HG02623 (cell line): ENCODE results near the gene CCDC28A.

Experiments
- ATAC-seq: cut with Tn5 transposase; IDR thresholded peaks from one replicate; pipeline ENCODE4 v1.9.1; 2021; ENCODE audit warnings: moderate library complexity; ENCODE audit not compliant: unreplicated experiment

CCDC28A gene

DNA sequence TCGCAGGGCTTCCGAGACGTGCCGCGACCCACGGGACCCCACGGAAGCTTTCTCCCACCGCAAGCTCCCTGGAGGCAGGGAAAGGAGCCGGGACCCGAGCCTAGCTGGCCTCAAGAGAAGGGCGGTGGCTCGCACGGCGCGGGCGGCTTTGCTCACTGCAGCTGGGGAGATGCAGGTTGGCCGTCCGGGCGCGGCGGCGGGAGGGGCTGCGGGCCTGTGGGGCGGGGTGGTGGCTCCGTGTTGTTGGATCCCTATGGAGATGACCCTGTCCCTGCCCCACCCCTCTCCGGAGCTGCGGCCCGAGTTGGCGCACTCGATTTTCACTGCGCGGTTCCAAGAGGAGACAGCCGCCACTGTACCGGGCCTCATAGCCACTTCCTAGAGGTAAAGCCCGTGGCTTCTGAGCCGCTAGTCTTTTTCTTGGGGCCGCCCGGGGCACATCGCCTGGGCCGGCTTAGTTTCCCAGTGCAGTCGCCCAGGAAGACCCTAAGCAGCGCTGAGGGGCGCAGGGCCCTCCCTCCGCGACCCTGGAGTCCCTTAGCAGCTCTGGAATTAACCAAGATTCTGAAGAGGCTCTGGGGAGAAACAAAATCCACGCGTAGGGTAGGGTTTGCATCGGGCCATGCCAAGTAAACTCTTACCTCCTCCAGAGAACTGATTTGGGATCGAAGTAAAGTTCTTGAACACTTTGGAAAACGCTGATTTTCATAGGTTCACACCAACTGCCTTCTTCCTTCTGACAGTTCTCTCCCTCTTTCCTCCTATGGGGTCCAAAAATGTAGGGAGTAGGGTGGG is 22.4 kb downstream of the CCDC28A start, which contains the start of gene ECT2L:
Gene ECT2L (plus strand): TSS at position 279 of the 795 bp plus-strand sequence. CDS start 17,188 bp downstream, outside the sequence.
- no peak for ATAC-seq

GRCh38 chr6:138796771-138797170 is 23.2 kb downstream of the CCDC28A start:
- ATAC-seq = no peak

DNA sequence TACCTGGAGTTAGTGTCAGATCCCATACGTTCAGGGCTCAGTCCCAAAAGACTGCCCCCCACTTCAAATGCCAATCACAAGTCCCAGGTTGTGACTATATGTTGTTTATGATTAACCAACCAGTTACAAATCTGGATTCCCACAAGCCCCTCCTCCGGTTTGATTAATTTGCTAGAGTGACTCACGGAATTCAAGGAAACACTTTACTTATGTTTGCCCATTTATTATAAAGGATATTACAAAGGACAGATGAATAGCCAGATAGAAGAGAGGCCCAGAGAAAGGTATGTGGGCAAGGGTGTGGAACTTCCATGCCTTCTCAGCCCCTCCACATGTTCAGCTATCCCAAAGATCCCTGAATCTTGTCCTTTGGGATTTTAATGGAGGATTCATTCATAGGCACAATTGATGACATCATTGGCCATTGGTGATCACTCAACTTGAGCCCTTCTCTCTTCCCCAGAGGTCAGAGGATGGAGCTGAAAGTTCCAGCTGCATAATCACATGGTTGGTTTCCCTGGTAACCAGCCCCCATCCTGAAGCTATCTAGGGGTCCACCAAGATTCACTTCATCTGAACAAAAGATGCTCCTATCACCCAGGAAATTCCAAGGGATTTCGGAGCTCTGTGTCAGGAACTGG is 24.4 kb downstream of the CCDC28A start:
- ATAC-seq = no peak

GRCh38 chr6:138800377-138801150 is 27.0 kb downstream of the CCDC28A start:
- ATAC-seq = no peak

GRCh38 chr6:138803331-138803730 is 29.8 kb downstream of the CCDC28A start:
- ATAC-seq = no peak

DNA sequence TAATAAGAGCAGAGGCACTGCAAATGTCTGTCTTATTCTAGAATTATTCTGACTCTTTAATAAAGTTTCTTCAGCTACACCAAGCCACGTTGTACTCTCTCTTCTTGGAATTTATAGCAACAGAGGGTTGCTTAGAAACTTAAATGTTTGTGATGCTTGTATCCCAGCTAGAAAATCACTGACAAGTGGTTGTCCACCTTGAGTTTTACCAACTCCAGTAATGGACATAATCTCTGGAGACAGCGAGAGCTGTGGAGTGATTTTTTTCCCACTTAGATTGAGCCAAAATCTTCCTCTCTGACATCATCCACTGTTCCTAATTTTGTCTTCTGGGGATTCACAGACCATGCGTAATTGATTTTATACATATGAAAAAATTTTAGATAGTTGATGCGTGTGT is 30.3 kb downstream of the CCDC28A start:
- no peak for ATAC-seq

DNA sequence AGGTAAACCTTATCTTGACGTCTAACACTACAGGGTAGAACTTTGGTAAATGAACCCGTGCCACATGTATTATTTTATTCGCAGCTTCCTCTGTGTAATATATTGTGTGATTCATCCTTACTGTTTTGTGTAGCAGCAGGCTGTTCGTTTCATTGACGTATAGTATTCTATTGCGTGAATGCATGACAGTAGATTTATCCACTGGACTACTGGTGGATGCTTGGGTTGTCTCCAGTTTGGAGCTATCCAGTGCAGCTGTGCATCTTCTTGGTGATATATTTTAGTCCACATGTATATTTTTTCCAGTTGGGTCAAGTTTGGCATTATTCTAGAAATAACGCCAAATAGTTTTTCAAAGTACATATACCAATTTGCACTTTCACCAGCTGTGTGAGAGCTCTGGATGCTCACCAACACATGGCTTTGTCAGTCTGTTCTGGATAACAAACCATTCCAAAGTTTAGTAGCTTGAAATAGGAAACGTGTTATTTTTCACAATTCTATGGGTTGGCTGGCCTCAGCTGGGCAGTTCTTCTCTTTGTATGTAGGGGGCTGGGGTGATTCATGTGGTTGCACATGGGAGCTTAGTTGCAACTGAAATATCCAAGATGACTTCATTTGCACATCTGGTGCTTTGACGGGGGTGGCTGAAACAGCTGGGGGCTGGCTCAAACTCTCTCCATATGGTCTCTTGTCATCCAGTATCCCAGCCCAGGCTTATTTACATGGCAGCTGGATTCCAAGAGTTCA is 31.6 kb downstream of the CCDC28A start:
- ATAC-seq = no peak

GRCh38 chr6:138806889-138807288 is 33.3 kb downstream of the CCDC28A start:
- no peak for ATAC-seq

- ATAC-seq = no peak
Observed at GRCh38 chr6:138809677-138810076, 36.1 kb downstream of the CCDC28A start.

DNA sequence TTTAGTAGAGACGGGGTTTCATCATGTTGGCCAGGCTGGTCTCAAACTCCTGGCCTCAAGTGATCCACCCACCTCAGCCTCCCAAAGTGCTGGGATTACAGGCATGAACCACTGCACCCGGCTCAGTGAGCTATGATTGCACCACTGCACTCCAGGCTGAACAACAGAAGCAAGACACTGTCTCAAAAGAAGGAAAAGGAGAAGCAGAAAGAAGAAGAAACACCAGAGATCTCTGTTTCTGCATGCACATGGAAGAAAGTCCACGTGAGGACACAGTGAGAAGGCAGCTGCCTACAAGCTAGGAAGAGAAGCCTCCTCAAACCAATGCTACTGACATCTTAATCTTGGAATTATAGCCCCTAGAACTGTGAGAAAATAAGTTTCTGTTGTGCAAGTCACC is 38.3 kb downstream of the CCDC28A start:
- ATAC-seq = no peak

- no peak for ATAC-seq
Observed at GRCh38 chr6:138814179-138814834, 40.7 kb downstream of the CCDC28A start.

GRCh38 chr6:138815221-138815620 is 41.7 kb downstream of the CCDC28A start:
- ATAC-seq = no peak

- peak; percentile 50 for ATAC-seq
Observed at GRCh38 chr6:138815797-138816528, 42.4 kb downstream of the CCDC28A start.

GRCh38 chr6:138817799-138818198 is 44.2 kb downstream of the CCDC28A start:
- ATAC-seq = no peak

- peak; percentile 71 for ATAC-seq
Observed at GRCh38 chr6:138818496-138819194, 45.1 kb downstream of the CCDC28A start.

DNA sequence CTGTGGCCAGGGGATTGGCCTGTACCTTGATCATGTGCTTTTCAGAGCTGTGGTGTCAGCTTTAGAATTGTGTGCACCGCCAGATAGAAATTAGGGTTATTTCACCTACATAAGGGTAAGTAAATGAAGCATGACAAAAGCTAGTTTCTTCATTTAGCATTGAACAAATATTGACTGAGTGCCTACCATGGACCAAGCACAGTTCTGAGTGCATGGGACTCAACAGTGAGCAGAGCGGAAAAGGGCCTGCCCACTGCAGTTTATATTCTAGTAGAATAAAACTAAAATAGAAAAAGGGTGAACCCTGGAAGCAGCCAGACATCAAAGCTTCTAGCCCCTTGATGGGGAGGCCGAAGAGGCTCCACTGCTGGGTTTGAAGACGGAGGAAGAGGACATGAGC is 48.0 kb downstream of the CCDC28A start:
- ATAC-seq = no peak

DNA sequence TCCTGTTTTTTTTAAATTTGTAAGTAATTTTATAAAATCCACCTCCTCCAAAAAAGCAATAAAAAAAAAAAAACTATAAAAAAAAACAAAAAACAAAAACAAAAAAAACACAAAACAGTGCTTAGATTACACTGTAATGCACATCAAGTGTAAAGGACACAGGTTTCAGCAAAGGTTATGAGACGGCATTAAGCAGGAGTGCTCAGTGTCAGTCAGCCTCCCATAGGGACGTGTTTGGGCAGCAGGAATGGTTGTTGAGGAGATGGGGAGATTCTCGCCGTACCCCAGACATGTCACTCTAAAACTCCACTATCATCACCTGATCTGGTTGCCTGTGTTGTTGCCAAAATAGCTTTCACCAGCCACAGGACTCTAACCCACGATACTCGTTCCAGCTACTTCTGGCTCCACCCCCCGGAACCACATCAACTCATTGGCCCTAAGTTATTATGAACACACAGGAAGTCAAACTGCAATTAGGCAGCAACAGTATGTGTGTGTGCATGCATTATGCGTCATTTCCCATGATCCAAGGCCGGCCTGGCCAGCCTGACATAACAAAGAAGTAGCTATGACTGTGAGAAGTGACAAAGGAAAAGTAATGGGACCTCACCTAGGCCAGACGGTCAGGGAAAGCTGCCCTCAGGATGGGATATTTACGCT is 51.0 kb downstream of the CCDC28A start:
- ATAC-seq = no peak

DNA sequence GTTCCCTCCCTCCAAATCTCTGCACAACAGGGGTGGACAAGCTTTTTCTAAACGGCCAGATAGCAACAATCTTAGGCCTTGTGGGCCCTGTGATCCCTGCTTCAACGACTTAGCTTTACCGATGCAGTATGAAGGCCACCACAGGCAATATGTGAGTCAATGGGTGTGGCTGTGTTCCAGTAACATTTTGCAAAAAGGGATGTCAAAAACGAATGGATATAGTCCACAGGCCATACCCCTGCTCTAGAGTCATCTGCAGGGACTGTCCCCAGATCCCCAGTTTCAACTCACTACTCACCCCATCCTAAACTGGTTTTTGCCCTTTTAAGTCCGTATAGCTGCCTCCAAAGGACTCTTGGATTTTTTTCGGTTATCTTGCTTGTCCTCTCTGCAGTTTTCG is 56.7 kb downstream of the CCDC28A start:
- ATAC-seq = no peak

DNA sequence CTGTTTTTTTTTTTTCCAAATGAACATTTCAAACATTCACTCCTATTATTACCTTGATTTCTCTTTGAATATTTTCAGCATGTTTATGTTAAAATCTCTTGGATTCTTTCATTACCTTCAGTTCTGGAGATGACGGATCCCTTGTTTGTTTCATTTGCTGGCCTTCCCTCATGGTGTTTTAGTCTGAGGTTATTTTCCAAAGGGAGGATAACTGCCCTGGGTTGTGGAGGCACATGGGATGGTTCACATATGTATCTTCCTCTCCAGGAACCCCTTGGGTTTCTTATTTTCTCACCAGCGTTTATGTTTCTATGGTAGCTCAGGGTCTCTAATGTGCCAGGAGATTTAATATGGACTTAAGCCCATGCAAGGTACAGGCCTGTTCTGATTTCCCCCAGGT is 58.6 kb downstream of the CCDC28A start:
- no peak for ATAC-seq
